GM18868 (cell line): ENCODE results near the gene OAS2.
"Not testable (repeated sequence)": the region's sequence is repeated elsewhere in the genome, so short reads cannot be mapped to it uniquely, and the experiment has no call there.

Source experiments
- ATAC-seq: cut with Tn5 transposase; IDR thresholded peaks from one replicate; pipeline ENCODE4 v1.9.1; 2021; ENCODE audit warnings: mild to moderate bottlenecking, moderate library complexity; ENCODE audit not compliant: unreplicated experiment

The OAS2 gene

DNA sequence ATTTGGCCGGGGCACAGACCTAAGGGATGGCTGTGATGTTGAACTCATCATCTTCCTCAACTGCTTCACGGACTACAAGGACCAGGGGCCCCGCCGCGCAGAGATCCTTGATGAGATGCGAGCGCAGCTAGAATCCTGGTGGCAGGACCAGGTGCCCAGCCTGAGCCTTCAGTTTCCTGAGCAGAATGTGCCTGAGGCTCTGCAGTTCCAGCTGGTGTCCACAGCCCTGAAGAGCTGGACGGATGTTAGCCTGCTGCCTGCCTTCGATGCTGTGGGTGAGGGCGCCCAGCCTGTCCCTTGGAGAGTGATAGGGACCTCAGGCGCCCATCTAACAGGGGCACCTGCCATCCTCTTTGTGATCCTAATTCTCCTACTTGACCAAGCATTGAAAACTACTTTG, 27.6 kb upstream of the OAS2 start:
- ATAC-seq: no peak

GRCh38 chr12:112957125-112957524, 21.2 kb upstream of the OAS2 start:
- ATAC-seq: not testable (repeated sequence)

DNA sequence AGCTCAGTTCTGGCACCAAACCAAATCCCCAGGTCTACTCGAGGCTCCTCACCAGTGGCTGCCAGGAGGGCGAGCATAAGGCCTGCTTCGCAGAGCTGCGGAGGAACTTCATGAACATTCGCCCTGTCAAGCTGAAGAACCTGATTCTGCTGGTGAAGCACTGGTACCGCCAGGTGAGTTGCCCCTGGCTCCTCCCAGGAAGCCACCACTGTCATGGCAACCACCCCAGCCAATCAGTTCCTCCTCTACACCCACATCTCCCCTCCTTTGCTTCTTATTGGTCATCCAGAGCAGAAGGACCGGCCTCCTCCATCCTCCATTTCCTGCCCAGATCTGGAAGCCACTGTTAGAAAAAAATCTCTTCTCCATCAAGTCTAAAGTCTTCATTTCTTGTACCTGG, 17.2 kb upstream of the OAS2 start:
- no peak for ATAC-seq

- no peak for ATAC-seq
Measured at GRCh38 chr12:112961536-112961935, 16.8 kb upstream of the OAS2 start.

GRCh38 chr12:112962561-112962960, 15.8 kb upstream of the OAS2 start:
- no peak for ATAC-seq

DNA sequence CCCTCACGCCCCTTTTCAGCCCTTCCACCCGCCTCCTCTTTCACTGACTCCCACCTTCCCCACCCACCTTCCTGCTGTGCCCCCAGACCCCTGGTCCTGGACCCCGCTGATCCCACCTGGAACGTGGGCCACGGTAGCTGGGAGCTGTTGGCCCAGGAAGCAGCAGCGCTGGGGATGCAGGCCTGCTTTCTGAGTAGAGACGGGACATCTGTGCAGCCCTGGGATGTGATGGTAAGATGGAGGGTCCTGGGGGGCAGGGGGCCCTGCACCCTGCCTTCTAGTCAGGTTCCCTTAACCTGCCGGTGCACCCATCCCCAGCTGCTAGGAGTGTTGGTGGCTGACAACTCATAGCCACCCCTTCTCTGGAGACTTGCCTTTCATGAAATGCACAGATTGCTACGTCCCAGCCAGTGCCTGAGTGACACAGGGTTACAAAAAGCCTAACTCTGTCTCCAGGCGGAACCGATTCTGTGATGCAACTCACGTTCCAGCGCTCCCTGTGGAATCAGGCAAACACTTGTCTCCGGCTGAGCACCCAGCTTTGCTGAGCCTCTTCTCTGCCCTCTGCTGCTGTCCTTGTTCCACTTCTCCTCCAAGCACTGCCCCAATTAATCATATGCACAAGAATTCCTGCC, 15.0 kb upstream of the OAS2 start:
- no peak for ATAC-seq

DNA sequence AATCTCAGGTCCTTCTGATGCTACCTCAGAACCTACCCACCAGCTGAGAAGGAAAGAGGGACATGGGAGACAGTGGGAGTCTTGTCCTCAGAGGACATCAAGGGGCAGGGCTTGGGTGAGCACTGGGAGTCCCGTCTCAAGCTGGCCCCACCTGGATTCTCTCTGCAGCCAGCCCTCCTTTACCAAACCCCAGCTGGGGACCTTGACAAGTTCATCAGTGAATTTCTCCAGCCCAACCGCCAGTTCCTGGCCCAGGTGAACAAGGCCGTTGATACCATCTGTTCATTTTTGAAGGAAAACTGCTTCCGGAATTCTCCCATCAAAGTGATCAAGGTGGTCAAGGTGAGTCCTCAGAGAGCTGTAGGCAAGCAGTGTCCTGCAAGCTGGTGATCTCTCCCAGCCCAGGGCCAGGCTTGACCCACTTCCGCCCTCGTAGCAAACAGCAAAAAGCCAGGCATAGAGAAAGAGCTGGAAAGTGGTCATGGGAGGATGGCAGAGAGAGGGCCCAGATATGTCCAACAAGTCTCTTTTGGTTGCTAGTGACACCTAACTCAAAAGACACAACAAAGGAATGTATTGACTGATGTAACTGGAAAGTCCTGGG, 14.2 kb upstream of the OAS2 start:
- no peak for ATAC-seq

DNA sequence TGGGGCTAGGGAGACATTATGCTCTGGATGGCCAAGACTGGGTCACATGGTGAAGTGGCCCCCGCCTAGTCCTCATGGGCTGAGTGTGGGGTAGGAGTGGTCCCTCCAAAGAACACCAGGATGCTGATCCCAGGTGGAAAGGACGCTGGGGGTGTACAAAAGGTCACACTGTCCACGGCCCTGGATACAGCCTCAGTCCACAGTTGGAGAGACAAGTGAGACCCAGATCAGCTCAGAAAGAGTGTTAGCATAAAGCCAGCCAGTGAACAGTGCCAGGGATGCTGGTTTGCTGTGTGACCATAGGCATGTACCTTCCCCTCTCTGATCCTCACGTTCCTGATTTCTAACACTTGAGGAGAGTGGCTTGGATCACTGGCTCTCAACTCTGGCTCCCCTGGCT, 13.4 kb upstream of the OAS2 start:
- ATAC-seq: no peak

DNA sequence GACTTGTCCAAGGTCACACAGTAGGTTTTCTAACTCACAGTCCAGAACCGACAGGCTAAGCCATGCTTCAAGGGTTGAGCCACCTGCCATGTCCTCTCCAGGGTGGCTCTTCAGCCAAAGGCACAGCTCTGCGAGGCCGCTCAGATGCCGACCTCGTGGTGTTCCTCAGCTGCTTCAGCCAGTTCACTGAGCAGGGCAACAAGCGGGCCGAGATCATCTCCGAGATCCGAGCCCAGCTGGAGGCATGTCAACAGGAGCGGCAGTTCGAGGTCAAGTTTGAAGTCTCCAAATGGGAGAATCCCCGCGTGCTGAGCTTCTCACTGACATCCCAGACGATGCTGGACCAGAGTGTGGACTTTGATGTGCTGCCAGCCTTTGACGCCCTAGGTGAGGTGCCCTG, 12.7 kb upstream of the OAS2 start:
- no peak for ATAC-seq

- no peak for ATAC-seq
Measured at GRCh38 chr12:112967306-112967705, 11.0 kb upstream of the OAS2 start.

DNA sequence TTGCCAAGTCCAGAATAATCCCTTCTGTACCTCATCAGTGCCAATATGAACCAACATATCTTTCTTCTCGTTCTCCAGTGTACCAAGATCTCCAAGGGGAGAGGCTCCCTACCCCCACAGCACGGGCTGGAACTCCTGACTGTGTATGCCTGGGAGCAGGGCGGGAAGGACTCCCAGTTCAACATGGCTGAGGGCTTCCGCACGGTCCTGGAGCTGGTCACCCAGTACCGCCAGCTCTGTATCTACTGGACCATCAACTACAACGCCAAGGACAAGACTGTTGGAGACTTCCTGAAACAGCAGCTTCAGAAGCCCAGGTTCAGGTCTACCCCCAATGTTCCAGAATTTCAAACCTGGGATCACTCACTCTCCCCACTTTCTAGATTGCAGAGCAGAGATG, 10.5 kb upstream of the OAS2 start:
- ATAC-seq: no peak

DNA sequence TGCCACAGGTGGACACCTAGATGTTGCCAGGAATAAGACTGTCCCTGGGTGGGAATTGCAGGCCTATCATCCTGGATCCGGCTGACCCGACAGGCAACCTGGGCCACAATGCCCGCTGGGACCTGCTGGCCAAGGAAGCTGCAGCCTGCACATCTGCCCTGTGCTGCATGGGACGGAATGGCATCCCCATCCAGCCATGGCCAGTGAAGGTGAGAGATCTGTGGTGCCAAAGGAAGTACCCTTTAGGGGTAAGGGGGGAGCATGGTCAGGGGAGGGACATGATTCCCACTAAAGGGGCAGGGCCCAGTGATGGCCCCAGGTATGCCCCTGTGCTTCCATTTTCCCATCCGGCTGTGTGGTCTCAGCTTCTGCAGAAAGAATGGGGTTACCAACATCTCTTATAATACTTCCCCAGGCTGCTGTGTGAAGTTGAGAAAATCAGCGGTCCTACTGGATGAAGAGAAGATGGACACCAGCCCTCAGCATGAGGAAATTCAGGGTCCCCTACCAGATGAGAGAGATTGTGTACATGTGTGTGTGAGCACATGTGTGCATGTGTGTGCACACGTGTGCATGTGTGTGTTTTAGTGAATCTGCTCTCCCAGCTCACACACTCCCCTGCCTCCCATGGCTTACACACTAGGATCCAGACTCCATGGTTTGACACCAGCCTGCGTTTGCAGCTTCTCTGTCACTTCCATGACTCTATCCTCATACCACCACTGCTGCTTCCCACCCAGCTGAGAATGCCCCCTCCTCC, 8.6 kb upstream of the OAS2 start:
- no peak for ATAC-seq

GRCh38 chr12:112970391-112970790, 7.9 kb upstream of the OAS2 start:
- no peak for ATAC-seq

DNA sequence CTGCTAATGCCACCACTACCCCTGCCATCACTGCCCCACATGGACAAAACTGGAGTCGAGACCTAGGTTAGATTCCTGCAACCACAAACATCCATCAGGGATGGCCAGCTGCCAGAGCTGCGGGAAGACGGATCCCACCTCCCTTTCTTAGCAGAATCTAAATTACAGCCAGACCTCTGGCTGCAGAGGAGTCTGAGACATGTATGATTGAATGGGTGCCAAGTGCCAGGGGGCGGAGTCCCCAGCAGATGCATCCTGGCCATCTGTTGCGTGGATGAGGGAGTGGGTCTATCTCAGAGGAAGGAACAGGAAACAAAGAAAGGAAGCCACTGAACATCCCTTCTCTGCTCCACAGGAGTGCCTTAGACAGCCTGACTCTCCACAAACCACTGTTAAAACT, 7.1 kb upstream of the OAS2 start:
- no peak for ATAC-seq

- ATAC-seq: no peak
Measured at GRCh38 chr12:112973011-112973735, 5.1 kb upstream of the OAS2 start.

- ATAC-seq: no peak
Measured at GRCh38 chr12:112973818-112974231, 4.5 kb upstream of the OAS2 start.

GRCh38 chr12:112974904-112975303, 3.4 kb upstream of the OAS2 start:
- no peak for ATAC-seq

DNA sequence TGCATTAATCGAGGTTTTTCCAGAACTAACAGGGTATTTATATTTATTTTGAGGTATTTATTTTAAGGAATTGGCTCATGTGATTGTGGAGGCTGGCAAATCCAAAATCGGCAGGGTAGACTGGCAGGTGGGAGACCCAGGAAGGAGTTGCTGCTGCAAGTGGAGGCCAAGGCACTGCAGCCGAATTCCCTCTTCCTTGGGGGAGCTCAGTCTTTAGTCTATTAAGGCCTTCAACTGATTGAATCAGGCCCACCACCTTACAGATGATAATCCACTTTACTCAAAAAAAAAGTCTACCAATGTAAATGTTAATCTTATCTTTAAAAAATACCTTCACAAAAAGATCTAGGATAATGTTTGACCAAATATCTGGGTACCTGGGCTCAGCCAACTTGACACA, 1.2 kb upstream of the OAS2 start:
- no peak for ATAC-seq

GRCh38 chr12:112977641-112978040, 678 bp upstream of the OAS2 start:
- no peak for ATAC-seq

DNA sequence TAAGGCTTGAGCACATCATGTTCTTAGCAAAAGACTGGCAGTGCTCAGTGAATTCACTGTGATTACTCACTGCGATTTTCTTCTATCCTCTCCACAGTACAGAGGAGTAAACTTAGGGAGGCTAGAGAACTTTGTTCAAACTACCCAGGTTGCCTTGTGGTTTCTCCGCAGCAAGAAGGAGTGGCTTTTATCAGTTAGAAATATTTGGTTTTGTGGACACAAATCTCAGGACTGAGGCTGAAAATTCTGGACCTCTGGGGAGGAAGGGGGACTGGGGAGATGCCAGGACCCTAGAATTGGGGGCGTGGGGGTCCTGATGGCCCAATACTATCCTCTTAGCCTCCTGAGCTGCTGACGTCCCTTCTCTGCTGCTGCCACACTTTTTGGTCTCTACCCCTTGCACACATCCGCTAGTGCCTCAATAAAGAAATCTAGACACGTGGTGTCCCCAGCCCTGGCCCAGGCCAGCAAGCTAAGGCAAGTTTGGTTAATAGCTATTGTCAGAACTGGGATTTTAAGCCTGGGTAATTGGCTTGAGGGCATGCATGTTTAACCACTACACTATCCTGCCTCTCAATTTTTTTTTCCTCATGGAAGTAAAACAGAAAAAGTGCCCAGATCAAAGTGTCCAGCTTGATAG, 842 bp downstream of the OAS2 start:
- peak; percentile 33 for ATAC-seq

- ATAC-seq: no peak
Measured at GRCh38 chr12:112980491-112981158, 2.3 kb downstream of the OAS2 start.
